NCI-H2081 treated with DMSO at 0.1 percent for 48 hours (cell line): Measurements from ENCODE around the gene IQSEC3.

ENCODE experiments used
- DNase-seq: peaks from one replicate; lab custom pipeline; 2025; lab: John Stamatoyannopoulos, UW

The IQSEC3 gene

DNA sequence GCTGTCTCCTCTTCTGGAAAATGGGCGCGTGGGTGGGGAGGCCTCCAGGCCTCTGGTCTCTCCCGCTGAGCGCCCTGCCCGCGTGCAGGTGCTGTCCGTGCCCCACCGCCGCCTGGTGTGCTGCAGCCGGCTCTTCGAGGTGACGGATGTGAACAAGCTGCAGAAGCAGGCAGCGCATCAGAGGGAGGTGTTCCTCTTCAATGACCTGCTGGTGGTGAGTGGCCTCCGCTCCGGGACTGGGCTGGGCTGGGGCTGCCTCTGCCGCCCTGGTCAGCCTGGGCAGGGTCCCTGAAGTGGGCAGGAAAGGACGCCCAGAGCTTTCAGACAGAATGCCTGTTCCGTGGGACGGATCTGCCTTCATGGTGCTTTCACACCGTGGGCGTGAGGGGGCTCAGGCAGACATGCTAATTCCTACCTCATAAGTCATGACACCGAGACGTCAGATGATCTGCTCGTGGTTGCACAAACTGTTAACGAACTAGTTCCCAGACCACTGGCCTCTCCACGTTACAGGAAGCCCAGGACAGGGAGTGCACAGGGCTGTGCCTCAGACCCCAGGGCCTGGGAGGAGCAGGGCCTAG is 96.9 kb downstream of the IQSEC3 start:
- DNase-seq, result no peak

DNA sequence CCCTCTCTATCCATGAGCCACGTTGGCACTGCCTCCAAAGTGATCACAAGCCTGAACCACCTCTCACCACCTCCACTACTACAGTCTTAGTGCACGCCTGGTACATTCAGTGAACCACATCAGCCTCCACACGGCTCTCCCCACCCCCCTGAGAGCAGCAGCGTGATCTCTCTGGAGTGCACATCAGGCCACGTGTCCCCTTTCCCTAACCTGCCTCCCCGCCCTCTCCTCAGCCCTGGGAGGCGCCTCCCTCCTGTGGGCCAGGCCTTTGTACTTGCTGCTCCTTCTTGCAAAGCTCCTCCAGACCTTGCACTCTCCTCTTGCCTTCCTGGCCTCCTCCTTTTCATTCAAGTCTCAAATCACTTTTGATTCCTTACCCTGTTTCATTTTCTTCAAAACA is 97.6 kb downstream of the IQSEC3 start:
- DNase-seq, result no peak

DNA sequence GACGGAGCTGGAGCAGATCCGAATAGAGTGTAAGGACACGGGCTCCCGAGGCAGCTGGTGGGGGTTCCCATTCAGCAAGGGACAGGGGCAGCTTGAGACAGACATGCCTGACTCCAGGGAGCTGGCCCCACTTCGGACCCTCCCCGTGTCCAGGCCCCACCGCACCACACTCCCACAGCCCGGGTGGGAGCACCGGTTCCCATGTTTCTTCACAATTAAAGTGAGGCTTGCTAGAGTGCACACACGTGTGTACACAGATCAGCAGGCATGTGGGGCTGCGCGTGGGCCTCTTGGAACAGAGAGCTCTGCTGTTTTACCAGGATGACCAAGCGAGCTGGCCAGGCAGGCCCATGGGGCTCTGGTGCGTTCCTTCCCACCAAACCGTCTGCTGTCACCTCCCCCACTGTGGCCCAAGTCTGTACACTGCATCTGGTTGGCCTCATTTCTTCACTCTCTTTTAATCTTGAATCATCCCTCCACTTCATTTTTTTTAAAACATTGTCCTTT is 99.3 kb downstream of the IQSEC3 start:
- DNase-seq, result no peak

DNA sequence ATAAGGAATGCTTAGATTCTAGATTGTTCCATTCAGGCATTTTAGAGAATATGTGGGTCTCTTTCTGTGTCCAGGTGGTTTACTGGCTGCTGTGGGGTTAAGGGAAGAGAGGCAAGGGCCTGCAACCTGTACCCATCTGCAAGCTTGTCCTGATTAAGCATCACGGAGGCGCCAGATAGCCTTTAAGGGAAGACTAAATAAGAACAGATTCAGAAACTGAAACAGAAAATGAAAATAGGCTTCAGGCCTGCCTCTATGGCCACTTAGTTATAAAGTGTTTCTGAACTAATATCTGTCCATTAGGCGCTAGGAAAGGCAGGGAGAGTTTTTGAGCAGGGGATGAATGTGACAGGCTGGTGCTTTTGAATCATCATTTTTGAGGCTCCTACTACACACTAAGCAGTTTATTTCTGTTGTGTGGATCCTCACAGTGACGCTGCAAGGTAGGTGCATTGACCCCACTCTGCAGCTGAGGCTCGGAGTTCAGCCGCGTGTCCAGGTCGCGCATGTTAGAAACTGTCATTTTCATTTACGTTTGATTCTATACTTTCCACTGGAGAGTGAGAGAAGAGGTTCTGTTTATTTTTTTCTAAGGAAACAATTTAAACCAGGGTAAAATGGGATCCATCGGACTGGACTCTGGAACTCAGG is 100.0 kb downstream of the IQSEC3 start:
- no peak for DNase-seq

DNA sequence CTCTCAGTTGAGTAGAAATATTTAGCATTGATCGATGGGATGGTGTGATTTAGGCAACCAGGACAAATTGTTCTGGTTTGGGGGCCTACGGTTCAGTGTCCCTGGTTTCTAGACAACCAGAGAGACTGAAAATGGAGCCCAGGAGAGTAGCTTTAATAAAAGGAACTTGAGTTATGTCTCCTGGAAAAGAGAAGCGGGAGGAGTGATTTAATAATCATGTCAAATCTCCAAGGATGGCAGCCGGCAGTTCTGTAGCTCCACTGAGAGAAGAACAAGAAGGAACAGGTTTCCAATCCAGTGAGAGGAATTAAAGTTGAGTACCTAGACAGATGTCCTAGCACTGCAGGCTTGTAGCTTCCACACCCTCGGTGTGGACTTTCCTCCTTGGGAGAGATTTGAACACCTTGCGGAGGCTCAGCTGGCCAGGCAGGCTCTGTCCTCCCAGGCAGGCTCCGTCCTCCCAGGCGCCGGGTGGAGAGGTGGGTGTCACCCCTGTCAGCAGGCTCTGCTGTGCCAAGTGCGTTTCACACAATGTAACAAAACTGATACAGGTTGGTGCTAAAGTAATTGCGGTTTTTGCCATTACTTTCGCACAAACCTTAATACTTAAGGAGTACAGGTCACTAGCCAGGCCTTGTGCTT is 101.5 kb downstream of the IQSEC3 start:
- no peak for DNase-seq

DNA sequence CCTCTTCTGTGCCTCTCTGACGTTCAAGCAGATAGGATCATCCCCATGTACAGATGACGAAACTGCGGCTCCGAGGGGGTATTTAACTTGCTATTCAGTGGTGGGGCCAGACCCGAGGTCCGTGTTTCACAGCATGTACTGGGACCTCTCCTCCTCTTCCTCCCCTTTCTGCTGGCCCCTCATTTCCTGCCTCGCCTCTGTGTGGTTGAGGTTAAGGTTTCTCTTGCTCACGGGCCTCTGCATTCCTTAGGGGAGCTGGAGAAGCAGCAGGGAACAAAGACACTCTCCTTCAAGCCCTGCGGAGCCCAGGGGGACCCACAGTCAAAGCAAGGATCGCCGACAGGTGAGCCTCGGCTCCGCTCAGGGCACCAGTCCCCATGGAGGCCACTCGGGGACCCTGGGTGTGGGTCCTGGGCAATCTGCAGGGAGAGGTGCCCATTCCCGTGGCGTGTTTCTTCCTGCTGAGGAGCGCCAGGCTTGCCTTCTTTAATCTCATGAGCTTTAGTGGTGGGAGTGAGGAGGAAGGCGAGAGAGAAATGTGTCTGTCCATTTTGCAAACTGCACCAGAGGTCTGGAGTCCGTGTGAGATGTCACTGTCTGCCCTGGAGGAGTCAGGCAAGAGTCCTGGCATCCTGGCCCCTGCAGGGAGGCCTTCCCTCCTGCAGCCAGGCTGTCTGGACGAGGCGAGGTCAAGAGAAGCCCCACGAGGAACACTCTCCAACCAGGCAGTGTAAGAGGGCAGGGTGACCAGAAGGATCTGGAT is 102.4 kb downstream of the IQSEC3 start:
- no peak for DNase-seq

DNA sequence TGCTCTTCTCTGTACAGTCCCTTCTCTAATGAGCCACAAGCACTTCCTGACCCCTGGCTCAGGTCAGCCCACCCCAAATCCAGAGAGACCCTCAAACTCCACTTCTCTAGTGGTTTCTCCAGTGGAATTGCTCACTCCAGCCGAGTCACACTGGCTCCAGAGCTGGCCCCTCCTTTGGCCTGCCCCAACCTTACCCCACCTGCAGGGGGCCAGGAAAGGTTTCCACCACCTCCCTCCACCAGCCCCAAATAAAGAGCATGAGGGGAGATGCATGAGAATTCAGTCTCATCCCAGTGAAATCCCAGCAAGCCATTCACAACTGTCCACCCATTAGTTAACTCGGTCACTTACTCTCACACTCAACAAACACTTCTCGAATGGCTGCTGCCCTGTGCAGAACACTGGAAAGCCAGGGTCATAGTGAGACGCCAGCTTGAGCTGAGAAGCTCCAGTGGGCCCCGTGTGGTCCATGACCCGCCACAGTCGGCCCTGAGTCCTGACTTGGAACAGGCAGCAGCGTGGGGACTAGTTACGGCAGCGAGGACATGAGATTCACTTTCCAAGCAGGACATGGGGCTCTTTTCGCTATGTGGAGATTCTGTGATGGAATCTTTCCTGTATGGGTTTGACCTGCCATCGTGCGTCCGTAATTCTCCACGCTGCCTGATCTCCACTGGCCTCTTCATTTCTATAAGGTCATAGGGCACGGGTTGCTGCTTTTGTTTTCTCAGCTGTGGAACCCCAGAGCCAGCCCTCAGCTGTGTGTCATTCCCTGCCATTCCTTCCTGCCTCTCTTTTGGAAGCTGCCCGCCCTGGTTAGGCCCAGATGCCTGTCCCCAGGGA is 103.2 kb downstream of the IQSEC3 start:
- no peak for DNase-seq

DNA sequence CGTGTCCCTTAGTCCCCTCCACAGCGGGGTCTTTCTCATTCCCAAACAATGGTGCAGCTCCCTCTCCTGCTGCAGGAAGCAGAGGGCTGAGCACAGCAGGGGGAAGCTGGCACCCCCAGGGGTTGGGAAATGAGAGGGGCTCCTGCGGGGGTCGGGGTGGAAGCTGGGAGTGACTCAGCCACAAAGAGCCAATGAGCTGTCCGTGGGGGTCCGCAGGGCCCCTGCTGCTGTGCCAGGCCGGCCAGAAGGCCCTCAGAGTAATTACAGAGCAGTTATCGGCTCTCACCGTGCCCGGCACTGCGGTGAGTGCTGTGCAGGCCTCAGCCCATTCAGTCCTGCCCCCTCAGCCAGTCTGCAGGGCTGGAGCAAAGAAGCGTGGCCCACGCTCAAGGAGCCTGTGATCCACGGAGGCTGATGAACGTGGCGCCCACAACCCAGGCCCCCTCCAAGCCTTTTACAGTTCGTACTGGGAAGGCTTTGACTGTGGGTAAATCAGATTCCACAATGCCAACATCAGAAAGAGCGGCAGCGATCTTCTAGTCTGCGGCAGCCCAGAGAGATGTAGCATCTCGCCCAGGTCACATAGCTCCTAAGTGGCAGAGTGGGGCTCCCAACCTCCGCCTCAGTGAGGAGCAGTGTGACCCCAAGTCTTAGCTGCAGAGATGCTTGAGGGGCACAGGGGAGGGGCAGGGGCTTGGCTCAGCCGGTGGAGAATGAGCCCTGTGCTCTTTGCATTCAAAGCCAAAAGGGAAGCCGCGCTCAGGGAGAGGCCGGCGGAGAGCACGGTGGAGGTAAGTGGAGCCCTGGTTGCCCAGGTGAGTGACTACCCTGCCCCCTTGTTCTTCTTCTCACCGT is 104.0 kb downstream of the IQSEC3 start:
- DNase-seq, result no peak

DNA sequence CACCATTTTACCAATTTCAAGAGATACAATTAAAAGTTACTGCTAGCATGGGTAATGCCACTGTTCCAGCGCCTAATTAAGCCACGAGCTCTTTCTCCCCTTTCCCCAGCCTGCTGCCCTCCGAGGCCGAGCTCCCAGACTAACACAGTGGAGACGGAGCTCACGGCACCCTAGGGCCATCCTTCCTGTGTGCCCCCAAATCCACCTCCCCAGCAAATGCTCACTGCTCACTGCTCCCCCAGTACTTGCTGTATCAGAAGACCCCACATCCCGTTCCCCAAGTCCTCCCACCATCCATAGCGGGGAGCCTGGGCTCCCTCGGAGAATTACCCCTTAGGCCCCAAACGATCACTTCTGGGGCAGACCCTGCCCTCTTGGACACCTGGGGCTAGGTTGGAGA is 104.7 kb downstream of the IQSEC3 start:
- no peak for DNase-seq

DNA sequence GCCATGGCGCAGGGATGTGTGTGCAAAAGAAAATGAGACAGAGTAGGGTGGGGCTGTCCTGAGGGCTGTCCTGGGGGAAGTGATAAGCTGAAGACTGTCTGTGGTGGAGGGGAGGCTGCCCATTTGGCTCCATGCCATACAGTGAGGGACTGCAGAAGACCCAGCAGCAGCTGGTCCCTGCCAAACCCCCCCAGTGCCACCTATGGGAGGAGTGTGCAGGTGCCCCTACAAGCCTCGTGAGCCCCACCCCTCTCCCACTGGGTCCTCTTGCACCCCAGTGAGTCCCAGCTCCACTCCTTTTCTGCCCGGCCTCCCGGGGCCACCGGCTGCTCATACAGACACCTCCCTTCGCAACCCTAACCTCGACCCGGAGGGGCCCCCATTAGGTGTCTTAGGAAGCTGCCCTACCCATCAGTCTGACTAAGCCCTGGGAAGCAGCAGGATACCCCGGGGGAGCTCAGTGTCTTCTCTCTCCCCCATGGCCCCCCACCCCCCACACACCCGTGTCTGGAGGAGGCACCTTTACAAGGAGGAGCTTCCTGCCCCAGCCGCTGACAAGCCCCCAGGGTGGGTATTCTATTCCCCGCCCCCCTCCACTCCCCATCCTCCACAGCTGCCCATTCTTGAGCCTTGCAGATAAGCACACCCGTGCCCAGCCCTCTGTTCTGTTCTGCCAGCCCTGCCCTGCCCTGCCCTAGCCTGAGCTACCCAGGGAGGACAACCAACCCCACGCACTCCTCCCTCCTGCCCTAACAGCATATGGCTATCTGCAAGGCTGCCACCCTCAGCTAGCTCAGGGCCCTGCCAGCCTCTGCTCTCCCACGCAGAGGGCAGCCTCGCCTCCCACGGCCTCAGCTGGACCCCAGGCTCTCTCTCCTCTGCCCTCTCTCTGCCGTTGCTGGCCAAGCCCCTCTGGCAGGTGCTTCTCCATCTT is 105.4 kb downstream of the IQSEC3 start:
- DNase-seq, result no peak

DNA sequence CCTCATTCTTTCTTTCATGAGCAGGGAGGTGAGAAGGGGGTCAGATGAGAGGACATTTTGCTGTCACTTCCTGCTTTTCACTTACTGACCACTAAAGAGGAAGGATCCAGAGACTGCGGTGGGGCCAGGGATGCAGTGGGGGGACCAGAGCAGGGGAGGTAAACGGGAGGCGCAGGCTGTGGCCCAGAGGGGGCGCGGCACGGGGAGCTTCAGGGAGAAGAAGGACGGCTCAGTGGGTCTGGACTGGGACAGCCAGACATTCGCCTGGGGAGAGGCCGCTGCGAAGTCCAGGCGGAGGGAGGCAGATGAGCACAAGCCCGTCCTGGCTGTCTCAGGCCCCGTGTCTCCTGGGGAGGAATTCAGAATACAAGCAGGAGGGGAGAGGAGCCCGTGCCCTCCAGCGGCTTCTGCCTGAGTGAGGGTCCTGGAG is 106.2 kb downstream of the IQSEC3 start:
- no peak for DNase-seq

DNA sequence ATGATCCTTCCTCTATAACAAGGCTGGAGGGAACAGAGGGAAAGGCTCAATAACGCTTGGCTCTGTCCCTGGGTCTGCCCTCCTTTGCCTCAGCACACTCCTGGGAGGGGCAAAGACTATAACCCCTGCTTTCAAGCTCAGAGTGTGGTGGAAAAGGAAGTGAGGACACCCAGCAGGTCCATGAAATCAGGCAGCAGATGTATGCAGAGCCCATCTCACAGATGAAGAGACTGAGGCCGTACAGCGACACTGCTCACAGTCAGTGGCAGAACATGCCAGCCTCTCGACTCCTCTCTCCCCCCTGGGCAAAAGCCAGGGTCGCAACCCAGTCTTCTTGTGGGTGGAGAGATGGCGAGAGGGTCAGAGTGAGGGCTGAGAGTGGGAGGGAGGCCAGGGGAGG is 107.6 kb downstream of the IQSEC3 start:
- no peak for DNase-seq

DNA sequence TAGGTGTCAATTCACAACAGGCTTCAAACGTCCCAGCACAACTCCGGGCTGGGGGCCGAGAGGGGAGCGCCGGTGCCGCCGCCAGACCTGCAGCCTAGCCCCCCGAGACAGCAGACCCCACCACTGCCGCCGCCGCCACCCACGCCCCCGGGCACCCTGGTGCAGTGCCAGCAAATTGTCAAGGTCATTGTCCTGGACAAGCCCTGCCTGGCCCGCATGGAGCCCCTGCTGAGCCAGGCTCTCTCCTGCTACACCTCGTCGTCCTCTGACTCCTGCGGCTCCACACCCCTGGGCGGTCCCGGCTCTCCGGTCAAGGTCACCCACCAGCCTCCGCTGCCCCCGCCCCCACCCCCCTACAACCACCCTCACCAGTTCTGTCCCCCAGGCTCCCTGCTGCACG is 108.0 kb downstream of the IQSEC3 start:
- DNase-seq, result no peak

DNA sequence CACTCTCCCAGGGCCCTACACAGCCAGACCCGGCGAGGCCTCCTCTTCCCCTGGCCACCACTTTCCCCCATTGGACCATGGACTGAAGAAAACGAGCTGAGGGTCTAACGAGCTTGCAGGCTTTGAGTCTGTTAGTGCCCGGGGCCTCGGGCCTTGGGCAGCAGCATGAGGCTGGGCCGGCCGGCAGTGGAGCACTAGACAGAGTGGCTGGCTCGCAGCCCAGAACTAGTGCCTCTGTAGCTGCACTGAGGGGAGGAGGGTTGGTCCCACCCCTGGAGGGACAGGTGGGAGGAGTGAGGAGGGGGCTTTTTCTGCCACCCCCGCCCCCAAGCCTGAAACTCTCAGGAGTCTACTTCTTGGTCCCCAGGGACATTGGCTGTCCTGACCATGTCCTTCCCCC is 108.7 kb downstream of the IQSEC3 start:
- DNase-seq, result no peak

DNA sequence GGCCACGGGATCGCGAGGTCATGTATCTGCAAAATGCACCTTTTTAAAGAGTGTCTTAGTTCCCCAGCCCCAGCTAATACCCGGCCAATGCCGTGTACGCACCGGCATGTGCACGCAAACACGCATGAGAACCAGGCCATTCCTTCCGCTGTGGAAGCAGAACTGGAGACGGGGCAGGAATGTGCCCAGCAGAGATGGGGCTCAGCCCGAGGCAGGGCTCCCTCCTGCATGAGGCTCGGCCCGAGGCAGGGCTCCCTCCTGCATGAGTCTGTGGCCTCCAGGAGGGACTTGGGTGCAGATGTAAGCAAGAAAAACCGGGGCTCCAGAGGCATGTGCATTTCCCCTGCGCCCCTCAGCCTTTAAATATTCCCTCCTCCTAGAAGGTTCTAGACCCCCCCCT is 109.2 kb downstream of the IQSEC3 start:
- DNase-seq, result no peak

DNA sequence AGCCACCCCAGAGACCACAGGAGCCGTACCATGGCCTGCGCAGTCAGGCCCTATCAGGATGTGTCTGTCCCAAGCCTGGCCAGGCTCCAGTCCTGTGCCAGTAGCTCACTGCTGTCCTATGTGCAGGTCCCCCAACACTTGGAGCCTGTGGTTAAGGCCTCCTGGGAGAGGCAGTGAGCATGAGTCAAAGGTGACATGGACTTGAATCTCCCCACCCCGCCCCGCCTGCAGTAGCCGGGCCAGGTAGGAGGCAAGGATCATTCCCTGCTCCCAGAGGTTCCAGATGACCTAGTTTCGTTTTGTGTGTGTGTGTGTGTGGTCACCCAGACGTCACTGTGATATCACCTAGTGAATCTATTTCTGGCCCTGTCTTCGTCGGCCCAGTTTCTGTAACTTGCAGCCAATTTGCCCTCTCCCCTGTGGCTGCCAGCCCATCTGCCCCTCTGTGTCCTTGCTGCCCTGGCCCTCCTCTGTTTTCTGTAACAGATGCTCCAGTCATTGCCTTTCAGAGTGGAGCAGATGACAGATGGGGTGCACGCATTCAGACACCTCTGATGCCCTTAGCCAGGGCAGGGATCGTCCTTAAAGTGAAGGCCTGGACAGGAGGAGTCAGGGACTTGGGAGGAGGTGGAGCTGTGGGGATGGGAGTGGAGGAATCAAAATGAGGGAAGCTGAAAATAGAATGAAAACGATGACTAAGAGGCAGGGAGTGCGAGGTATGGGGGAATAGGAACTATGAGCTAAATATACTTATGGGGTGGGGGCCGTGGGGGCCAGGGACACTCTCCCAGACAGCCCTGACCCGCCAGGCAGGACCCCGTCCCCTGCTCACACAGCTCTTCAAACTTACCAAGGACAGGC is 110.0 kb downstream of the IQSEC3 start:
- no peak for DNase-seq

DNA sequence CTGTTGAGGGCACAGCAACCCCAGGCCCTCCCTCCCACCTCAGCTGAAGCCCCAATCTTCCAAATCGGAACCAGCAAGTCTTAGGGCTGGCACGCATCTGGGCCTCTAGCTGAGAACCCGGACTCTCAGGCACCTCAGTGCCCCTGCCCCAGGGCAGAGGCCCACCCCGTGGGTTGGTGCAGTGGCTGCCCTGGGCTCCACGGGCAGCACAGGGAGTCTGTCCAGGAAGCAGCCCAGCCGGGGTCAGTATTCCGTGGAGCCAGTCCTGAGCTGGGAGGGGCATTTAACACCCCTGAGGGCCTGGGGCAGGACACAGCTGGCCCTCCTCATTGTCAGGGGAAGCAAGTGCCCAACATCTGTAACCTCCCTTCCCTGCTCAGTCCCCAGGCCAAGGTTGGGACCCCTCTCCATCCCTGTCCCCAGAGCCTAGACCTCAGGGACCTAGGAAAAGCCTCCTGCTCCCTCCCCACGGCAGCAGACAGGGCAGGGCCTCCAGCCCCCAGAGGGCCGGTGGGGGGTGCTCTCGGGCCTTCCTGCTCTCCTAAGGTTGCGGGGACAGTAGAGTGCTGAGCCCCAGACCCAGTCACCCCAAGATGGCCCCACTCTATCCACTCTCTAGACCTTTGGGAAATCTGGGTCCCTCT is 110.9 kb downstream of the IQSEC3 start:
- DNase-seq, result no peak
